ENCODE data around the gene TOLLIP. TPM values are rescaled to one million over a fixed set of nuclear protein-coding genes. Genes with fewer than 3 reads are reported as not detected.

The TOLLIP gene
- total RNA-seq (2021) = 25.8 to 32.3 TPM (median 31.6 TPM) in 3 replicates
- percentile 54 among the genes with signal in this experiment for Bru-seq, nascent RNA
- long read RNA-seq, experiment 1, transcript TOLLIP-211 (5 exons, 684 nt) = minor isoform, 16 of 171 reads
- long read RNA-seq, experiment 1, transcript TOLLIP-202 (6 exons, 3,617 nt) = major isoform, 134 of 171 reads
- long read RNA-seq, experiment 1, partial matches to known transcripts = 8 of 171 reads
- long read RNA-seq, experiment 1, other reads (novel, unspliced or antisense) = 12 of 171 reads
- long read RNA-seq, experiment 2, transcript TOLLIP-202 (6 exons, 3,617 nt) = major isoform, 16 of 28 reads
- long read RNA-seq, experiment 2, partial matches to known transcripts = 2 of 28 reads
- long read RNA-seq, experiment 2, other reads (novel, unspliced or antisense) = 8 of 28 reads
- long read RNA-seq, experiment 3, transcript TOLLIP-202 (6 exons, 3,617 nt) = major isoform, 5 of 7 reads
- long read RNA-seq, experiment 3, partial matches to known transcripts = 0 of 7 reads
- long read RNA-seq, experiment 3, other reads (novel, unspliced or antisense) = 2 of 7 reads

DNA sequence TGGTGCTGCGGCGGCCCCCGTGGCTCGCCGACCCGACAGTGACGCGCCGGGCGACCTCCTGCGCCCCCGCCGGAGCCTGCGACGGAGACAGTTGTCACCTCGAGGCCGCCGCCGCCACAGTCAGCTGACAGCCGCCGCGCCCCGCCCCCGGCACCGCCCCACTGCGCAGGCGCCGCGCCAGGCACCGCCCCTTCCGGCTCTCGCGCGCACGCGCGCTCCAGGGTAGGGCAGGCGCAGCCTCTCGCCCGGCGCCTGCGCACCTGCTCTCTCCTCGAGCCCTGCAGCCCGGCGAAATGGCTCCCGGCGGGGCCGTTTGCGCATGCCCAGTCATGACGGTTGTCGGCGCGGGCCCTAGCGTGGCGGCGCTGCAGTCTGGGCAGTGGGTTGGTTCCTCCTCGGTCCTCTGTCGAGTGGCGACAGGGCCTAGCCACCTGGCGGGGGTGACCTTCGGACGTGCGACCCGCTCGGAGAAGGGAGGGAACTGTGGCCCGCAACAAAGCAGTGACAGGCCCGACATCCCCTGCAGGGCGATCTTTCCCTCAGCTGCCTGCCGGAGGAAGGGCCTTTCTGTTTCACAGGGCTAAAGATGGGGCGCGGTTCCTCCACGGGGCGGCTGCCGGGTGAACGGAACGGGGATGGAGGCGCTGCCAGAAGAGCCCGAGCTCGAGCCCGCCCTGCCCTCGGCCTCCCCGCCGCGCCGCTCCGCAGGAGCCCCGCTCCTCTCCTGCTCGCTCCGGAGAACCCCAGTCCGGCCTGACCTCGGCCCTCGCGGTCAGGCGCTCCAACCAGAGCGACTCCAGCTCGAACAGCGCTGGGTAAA is at the start of gene TOLLIP:
Gene TOLLIP (minus strand): TSS at position 135 of the 820 bp plus-strand sequence. CDS start 134 bp downstream, at position 1.
- 0 out of 2 replicates have a peak within 1 kb of the TSS, but pooled peaks have one; percentile 32 for H3K27ac Mint-ChIP-seq
- POLR2A ChIA-PET = no interaction called here
- H3K9me3 Mint-ChIP-seq = peaks cover 24% of the 10 kb centered on the region
- peaks cover 13% of the 10 kb centered on the region for H3K4me1 Mint-ChIP-seq
- ATAC-seq (peak; percentile 93), DNase-seq (ENCODE audit: low spot score) (peak; percentile 95)
- CTCF ChIA-PET = interaction anchor here (1.1 to 1.7 kb wide), 4 partner anchors 17 to 343 kb away, joined by 3 to 7 read pairs (median 4); partner anchors contain the start of gene BRSK2
- H3K4me3 Mint-ChIP-seq = peak within 1 kb of the TSS; percentile 70
- H3K36me3 Mint-ChIP-seq = peaks cover 3% of the 10 kb centered on the region; the same call in 1 of the 2 replicates
- H3K27me3 Mint-ChIP-seq (ENCODE audit: low read depth) = peaks cover 42% of the 10 kb centered on the region
- TF ChIP-seq TP53 (CRISPR knock-in tag; IDR thresholded peaks at IDR 0.05) (no peak), NFATC4 (CRISPR knock-in tag; IDR thresholded peaks at IDR 0.05) (no peak), RELA (CRISPR knock-in tag; IDR thresholded peaks at IDR 0.05; ENCODE audit: borderline replicate concordance) (0 out of 2 replicates have a peak, but pooled peaks have one; percentile 56), ZNF423 (CRISPR knock-in tag; IDR thresholded peaks at IDR 0.05) (no peak), SP1 (CRISPR knock-in tag; conservative IDR thresholded peaks at IDR 0.05) (peak; percentile 69), NFE2L1 (CRISPR knock-in tag; IDR thresholded peaks at IDR 0.05) (peak; percentile 62; the same call in 1 of the 2 replicates), GTF2I (CRISPR knock-in tag; conservative IDR thresholded peaks at IDR 0.05) (no peak), JAZF1 (CRISPR knock-in tag; IDR thresholded peaks at IDR 0.05) (no peak), ZNF317 (CRISPR knock-in tag; IDR thresholded peaks at IDR 0.05; ENCODE audit: borderline replicate concordance, low read depth) (no peak), TEAD1 (CRISPR knock-in tag; IDR thresholded peaks at IDR 0.05) (no peak; the same call in 1 of the 2 replicates), ZNF263 (CRISPR knock-in tag; IDR thresholded peaks at IDR 0.05; ENCODE audit: low read depth) (no peak), SMAD4 (CRISPR knock-in tag; IDR thresholded peaks at IDR 0.05) (no peak), NR3C1 (CRISPR knock-in tag; conservative IDR thresholded peaks at IDR 0.05; ENCODE audit: low read depth) (no peak), PRRX2 (CRISPR knock-in tag; IDR thresholded peaks at IDR 0.05) (no peak), ELF4 (CRISPR knock-in tag; IDR thresholded peaks at IDR 0.05; ENCODE audit: low read depth) (no peak), CREB1 (CRISPR knock-in tag; IDR thresholded peaks at IDR 0.05) (0 out of 2 replicates have a peak, but pooled peaks have one; percentile 40), ESRRA (CRISPR knock-in tag; IDR thresholded peaks at IDR 0.05; ENCODE audit: borderline replicate concordance) (peak; percentile 76; the same call in 1 of the 2 replicates), NR2C2 (CRISPR knock-in tag; IDR thresholded peaks at IDR 0.05) (peak; percentile 72), ZNF671 (CRISPR knock-in tag; IDR thresholded peaks at IDR 0.05) (no peak), SMAD3 (CRISPR knock-in tag; IDR thresholded peaks at IDR 0.05; ENCODE audit: borderline replicate concordance) (0 out of 2 replicates have a peak, but pooled peaks have one; percentile 17)
- TF ChIP-seq, protein P1, sequence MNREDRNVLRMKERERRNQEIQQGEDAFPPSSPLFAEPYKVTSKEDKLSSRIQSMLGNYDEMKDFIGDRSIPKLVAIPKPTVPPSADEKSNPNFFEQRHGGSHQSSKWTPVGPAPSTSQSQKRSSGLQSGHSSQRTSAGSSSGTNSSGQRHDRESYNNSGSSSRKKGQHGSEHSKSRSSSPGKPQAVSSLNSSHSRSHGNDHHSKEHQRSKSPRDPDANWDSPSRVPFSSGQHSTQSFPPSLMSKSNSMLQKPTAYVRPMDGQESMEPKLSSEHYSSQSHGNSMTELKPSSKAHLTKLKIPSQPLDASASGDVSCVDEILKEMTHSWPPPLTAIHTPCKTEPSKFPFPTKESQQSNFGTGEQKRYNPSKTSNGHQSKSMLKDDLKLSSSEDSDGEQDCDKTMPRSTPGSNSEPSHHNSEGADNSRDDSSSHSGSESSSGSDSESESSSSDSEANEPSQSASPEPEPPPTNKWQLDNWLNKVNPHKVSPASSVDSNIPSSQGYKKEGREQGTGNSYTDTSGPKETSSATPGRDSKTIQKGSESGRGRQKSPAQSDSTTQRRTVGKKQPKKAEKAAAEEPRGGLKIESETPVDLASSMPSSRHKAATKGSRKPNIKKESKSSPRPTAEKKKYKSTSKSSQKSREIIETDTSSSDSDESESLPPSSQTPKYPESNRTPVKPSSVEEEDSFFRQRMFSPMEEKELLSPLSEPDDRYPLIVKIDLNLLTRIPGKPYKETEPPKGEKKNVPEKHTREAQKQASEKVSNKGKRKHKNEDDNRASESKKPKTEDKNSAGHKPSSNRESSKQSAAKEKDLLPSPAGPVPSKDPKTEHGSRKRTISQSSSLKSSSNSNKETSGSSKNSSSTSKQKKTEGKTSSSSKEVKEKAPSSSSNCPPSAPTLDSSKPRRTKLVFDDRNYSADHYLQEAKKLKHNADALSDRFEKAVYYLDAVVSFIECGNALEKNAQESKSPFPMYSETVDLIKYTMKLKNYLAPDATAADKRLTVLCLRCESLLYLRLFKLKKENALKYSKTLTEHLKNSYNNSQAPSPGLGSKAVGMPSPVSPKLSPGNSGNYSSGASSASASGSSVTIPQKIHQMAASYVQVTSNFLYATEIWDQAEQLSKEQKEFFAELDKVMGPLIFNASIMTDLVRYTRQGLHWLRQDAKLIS (CRISPR knock-in tag; IDR thresholded peaks at IDR 0.05; ENCODE audit: borderline replicate concordance) = no peak
- TF ChIP-seq, protein P2, sequence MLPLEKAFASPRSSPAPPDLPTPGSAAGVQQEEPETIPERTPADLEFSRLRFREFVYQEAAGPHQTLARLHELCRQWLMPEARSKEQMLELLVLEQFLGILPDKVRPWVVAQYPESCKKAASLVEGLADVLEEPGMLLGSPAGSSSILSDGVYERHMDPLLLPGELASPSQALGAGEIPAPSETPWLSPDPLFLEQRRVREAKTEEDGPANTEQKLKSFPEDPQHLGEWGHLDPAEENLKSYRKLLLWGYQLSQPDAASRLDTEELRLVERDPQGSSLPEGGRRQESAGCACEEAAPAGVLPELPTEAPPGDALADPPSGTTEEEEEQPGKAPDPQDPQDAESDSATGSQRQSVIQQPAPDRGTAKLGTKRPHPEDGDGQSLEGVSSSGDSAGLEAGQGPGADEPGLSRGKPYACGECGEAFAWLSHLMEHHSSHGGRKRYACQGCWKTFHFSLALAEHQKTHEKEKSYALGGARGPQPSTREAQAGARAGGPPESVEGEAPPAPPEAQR (CRISPR knock-in tag; IDR thresholded peaks at IDR 0.05) = no peak
- TF ChIP-seq, protein P3, sequence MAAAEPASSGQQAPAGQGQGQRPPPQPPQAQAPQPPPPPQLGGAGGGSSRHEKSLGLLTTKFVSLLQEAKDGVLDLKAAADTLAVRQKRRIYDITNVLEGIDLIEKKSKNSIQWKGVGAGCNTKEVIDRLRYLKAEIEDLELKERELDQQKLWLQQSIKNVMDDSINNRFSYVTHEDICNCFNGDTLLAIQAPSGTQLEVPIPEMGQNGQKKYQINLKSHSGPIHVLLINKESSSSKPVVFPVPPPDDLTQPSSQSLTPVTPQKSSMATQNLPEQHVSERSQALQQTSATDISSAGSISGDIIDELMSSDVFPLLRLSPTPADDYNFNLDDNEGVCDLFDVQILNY (CRISPR knock-in tag; IDR thresholded peaks at IDR 0.05) = peak; percentile 45
- TF ChIP-seq, protein P4, sequence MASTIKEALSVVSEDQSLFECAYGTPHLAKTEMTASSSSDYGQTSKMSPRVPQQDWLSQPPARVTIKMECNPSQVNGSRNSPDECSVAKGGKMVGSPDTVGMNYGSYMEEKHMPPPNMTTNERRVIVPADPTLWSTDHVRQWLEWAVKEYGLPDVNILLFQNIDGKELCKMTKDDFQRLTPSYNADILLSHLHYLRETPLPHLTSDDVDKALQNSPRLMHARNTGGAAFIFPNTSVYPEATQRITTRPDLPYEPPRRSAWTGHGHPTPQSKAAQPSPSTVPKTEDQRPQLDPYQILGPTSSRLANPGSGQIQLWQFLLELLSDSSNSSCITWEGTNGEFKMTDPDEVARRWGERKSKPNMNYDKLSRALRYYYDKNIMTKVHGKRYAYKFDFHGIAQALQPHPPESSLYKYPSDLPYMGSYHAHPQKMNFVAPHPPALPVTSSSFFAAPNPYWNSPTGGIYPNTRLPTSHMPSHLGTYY (CRISPR knock-in tag; IDR thresholded peaks at IDR 0.05) = no peak
- TF ChIP-seq, protein P5, sequence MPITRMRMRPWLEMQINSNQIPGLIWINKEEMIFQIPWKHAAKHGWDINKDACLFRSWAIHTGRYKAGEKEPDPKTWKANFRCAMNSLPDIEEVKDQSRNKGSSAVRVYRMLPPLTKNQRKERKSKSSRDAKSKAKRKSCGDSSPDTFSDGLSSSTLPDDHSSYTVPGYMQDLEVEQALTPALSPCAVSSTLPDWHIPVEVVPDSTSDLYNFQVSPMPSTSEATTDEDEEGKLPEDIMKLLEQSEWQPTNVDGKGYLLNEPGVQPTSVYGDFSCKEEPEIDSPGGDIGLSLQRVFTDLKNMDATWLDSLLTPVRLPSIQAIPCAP (CRISPR knock-in tag; IDR thresholded peaks at IDR 0.05) = peak; percentile 34; the same call in 1 of the 2 replicates
- TF ChIP-seq, protein P6, sequence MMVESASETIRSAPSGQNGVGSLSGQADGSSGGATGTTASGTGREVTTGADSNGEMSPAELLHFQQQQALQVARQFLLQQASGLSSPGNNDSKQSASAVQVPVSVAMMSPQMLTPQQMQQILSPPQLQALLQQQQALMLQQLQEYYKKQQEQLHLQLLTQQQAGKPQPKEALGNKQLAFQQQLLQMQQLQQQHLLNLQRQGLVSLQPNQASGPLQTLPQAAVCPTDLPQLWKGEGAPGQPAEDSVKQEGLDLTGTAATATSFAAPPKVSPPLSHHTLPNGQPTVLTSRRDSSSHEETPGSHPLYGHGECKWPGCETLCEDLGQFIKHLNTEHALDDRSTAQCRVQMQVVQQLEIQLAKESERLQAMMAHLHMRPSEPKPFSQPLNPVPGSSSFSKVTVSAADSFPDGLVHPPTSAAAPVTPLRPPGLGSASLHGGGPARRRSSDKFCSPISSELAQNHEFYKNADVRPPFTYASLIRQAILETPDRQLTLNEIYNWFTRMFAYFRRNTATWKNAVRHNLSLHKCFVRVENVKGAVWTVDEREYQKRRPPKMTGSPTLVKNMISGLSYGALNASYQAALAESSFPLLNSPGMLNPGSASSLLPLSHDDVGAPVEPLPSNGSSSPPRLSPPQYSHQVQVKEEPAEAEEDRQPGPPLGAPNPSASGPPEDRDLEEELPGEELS (CRISPR knock-in tag; IDR thresholded peaks at IDR 0.05) = no peak

Data from WTC11 (cell line).